ENCODE results near the gene MICOS13.

- TF ChIP-seq EZH2 (IDR thresholded peaks at IDR 0.05; ENCODE audit: borderline replicate concordance, low read length): no peak
- TF ChIP-seq CTCF (conservative IDR thresholded peaks at IDR 0.05 in 1 of 2, IDR thresholded peaks at IDR 0.05 in 1 of 2; ENCODE audit: extremely low read depth in 1 of 2, insufficient read depth in 1 of 2, low read depth in 1 of 2, low read length in 2 of 2): no peak
Measured at GRCh38 chr19:5674714-5675113, 5.6 kb downstream of the MICOS13 start.
